HUES64 (cell line): ENCODE data around the gene ERI3. TPM values are rescaled to one million over a fixed set of nuclear protein-coding genes. Genes with fewer than 3 reads are reported as not detected.

Experiments
- H3K27ac ChIP-seq: 2 replicates; pipeline ENCODE4 v1.7.0; 2013; ENCODE audit warnings: low read depth, low read length, inconsistent platforms
- H3K27me3 ChIP-seq: 2 replicates; pipeline ENCODE4 v1.6.1; 2013; ENCODE audit warnings: mild to moderate bottlenecking, low read length; ENCODE audit not compliant: insufficient read depth
- H3K36me3 ChIP-seq: 2 replicates; pipeline ENCODE4 v1.6.1; 2013; ENCODE audit warnings: mild to moderate bottlenecking, low read length; ENCODE audit not compliant: insufficient read depth
- H3K4me1 ChIP-seq: 2 replicates; pipeline ENCODE4 v1.6.1; 2013; ENCODE audit warnings: mild to moderate bottlenecking, low read length, moderate library complexity; ENCODE audit not compliant: insufficient read depth
- H3K4me3 ChIP-seq: 2 replicates; pipeline ENCODE4 v1.5.1; 2013; ENCODE audit warnings: mild to moderate bottlenecking, low read length, moderate library complexity
- H3K9ac ChIP-seq: 2 replicates; pipeline ENCODE4 v1.6.1; 2013; ENCODE audit warnings: mild to moderate bottlenecking, low read depth, low read length
- H3K9me3 ChIP-seq: 2 replicates; pipeline ENCODE4 v1.6.1; 2013; ENCODE audit warnings: low read depth, low read length; ENCODE audit not compliant: insufficient read depth
- WGBS: fragments of 150-250, 120-280 bp; methylation state at CpG from one replicate; pipeline ENCODE4 v1.1.7; 2013; ENCODE audit warnings: missing lambda C conversion rate; 5-methylcytosine and 5-hydroxymethylcytosine counted together
- polyA plus RNA-seq, 2 experiments: library from polyadenylated mRNA; stranded (reverse); fragments of 50-300 nt; gene quantifications; one replicate each; pipeline ENCODE4 v1.2.3, GENCODE V29; 2013

The ERI3 gene, protein sequence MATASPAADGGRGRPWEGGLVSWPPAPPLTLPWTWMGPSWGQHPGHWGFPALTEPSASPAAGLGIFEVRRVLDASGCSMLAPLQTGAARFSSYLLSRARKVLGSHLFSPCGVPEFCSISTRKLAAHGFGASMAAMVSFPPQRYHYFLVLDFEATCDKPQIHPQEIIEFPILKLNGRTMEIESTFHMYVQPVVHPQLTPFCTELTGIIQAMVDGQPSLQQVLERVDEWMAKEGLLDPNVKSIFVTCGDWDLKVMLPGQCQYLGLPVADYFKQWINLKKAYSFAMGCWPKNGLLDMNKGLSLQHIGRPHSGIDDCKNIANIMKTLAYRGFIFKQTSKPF
- polyA plus RNA-seq (2013, experiment 1 of 2), result 58.4 TPM
- 65.5 TPM for polyA plus RNA-seq (2013, experiment 2 of 2)

- H3K4me1 ChIP-seq, result peaks cover 19% of the 10 kb centered on the region; the same call in 1 of the 2 replicates
- H3K27me3 ChIP-seq, result no peaks in the 10 kb centered on the region
- under 1% methylated on average over 65 of the region's 65 CpGs for WGBS
- no peaks in the 10 kb centered on the region for H3K9me3 ChIP-seq
- peak within 1 kb of the TSS; percentile 90 for H3K9ac ChIP-seq
- peak within 1 kb of the TSS; percentile 88 for H3K4me3 ChIP-seq
- H3K36me3 ChIP-seq, result no peaks in the 10 kb centered on the region
- H3K27ac ChIP-seq, result peak within 1 kb of the TSS; percentile 76; the same call in 1 of the 2 replicates
Observed at GRCh38 chr1:44354840-44355581, at the start of gene ERI3. Gene ERI3, minus strand, starts transcription at chr1:44355257. Its CDS starts 231 bp downstream, at chr1:44355026.

DNA sequence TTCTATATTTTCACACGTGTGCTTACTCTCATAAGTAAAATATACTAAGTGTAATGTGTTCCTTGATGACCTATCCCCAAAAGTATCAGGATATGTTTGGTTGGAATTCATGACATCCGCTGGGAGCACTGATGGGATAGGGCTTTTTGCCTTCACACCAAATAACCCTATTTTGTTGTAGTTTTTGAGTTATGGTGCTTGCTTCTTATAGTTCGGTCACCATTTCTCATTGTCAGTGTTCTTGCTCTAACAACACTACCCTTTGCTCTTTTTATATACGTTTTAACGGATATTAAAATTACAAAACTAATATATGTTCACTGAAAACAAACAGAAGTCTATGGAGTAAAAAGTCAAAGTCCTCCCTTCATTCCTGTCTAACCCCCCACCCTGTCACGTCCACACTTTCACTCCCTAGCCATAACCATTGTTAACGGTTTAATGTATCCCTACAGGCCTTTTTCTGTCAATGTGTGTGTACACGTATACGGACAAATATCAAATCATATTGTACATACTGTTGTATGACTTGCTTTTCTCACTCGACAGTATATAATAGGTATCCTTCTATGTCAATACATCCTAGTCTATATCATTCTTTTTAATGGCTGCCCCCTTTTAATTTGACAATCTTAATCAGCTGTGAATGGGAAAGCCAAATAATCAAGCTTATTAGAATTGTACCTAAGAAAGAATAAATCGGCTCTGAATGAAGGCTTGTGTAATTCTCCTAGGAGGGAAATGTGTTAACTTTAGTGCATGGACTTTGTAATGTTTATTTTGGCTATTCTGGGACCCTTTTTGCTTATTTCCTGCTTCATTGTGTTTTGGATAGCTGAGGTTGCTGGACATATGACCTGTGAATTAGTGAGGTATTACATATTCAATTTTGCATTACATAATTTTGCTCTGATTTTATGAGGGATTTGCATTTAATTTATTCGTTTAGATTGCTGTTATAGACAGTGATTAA, 46.5 kb upstream of the ERI3 start:
- 89% methylated on average over 8 of the region's 12 CpGs for WGBS
- H3K27me3 ChIP-seq, result peaks cover 49% of the 10 kb centered on the region
- H3K9me3 ChIP-seq, result no peaks in the 10 kb centered on the region
- H3K36me3 ChIP-seq, result no peaks in the 10 kb centered on the region
- no peak overlapping the region for H3K4me3 ChIP-seq
- H3K4me1 ChIP-seq, result peaks cover 5% of the 10 kb centered on the region
- no peak overlapping the region for H3K27ac ChIP-seq
- no peak overlapping the region for H3K9ac ChIP-seq

DNA sequence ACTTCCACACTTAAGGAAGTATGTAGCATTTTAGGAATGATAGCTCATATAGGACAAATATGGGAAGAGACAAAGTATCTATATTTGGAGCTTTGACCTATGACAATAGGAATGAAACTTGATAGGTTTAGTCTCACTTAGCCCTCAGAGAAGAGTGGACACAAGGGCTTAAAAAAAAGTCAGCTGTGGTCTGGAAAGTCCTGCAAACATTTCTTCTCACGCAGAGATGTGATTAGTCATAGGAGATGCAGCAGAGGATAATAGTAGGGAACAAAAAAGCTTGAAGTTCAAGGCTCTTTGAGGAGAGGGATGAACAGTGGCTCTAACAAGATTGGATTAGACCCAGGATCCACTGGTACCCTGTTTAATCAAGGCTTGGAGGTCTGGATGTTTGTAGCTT, 35.2 kb upstream of the ERI3 start:
- Histone ChIP-seq H3K27ac (no peak overlapping the region), H3K4me1 (no peaks in the 10 kb centered on the region), H3K4me3 (no peak overlapping the region), H3K9me3 (no peaks in the 10 kb centered on the region), H3K36me3 (no peaks in the 10 kb centered on the region), H3K9ac (no peak overlapping the region), H3K27me3 (no peaks in the 10 kb centered on the region; the same call in 1 of the 2 replicates)
- WGBS, result 74% methylated on average over 1 of the region's 1 CpG

GRCh38 chr1:44389437-44389836, 34.4 kb upstream of the ERI3 start:
- Histone ChIP-seq H3K36me3 (no peaks in the 10 kb centered on the region), H3K9ac (no peak overlapping the region), H3K9me3 (no peaks in the 10 kb centered on the region), H3K4me1 (no peaks in the 10 kb centered on the region), H3K27ac (no peak overlapping the region), H3K27me3 (no peaks in the 10 kb centered on the region; the same call in 1 of the 2 replicates), H3K4me3 (no peak overlapping the region)
- 92% methylated on average over 1 of the region's 1 CpG for whole genome bisulfite sequencing

DNA sequence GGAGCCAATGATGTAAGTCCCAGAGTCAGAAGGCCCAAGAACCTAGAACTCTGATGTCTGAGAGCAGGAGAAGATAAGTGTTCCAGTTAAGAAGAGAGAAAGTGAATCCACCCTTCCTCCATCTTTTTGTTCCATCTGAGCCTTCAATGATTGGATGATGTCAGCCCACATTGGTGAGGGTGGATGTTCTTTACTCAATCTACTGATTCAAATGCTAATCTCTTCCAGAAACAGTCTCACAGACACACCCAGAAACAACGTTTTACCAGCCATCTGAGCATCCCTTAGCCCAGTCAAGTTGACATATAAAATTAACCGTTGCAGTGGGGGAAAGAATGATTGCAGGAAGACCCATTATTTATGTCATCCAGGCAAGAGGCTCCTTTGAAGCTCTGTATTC, 33.5 kb upstream of the ERI3 start:
- Histone ChIP-seq H3K4me3 (no peak overlapping the region), H3K36me3 (no peaks in the 10 kb centered on the region), H3K9me3 (no peaks in the 10 kb centered on the region), H3K27ac (no peak overlapping the region), H3K27me3 (no peaks in the 10 kb centered on the region; the same call in 1 of the 2 replicates), H3K9ac (no peak overlapping the region), H3K4me1 (no peaks in the 10 kb centered on the region)
- 45% methylated on average over 2 of the region's 2 CpGs for WGBS

DNA sequence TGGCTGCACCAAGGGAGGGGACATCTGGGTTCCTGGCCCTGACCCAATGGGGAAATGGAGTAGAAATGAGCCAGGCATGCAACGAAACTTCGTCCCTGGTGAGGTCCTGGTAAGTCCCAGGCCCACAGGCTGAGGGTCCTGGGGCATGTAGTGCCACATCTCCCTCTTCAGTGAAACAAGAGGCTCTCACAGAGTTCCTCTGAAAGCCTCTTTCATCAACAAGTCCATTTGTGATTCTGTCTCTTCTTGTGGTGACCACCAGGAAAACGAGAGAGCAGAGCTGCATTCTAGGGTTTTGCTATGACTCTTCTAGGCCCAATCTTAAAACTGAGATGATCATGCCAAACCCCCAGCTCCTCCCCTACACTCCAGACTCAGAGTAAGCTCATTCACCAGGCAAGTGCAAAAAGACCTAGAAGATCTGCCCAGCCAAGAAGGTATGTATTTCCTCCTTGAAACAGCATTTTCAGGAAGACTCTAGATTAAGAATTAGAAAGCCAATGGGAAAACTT, 25.7 kb upstream of the ERI3 start:
- no peaks in the 10 kb centered on the region for H3K36me3 ChIP-seq
- H3K9ac ChIP-seq, result no peak overlapping the region
- H3K27me3 ChIP-seq, result peaks cover 8% of the 10 kb centered on the region; the same call in 1 of the 2 replicates
- H3K27ac ChIP-seq, result no peak overlapping the region
- WGBS, result 92% methylated on average over 3 of the region's 3 CpGs
- H3K9me3 ChIP-seq, result no peaks in the 10 kb centered on the region
- H3K4me1 ChIP-seq, result no peaks in the 10 kb centered on the region; the same call in 1 of the 2 replicates
- no peak overlapping the region for H3K4me3 ChIP-seq

- no peak overlapping the region for H3K27ac ChIP-seq
- no peaks in the 10 kb centered on the region for H3K9me3 ChIP-seq
- H3K4me1 ChIP-seq, result no peaks in the 10 kb centered on the region; the same call in 1 of the 2 replicates
- H3K36me3 ChIP-seq, result no peaks in the 10 kb centered on the region
- H3K9ac ChIP-seq, result no peak overlapping the region
- H3K4me3 ChIP-seq, result no peak overlapping the region
- peaks cover 6% of the 10 kb centered on the region; the same call in 1 of the 2 replicates for H3K27me3 ChIP-seq
- WGBS, result 68% methylated on average over 12 of the region's 12 CpGs
Observed at GRCh38 chr1:44377925-44378784, 23.1 kb upstream of the ERI3 start.

- 94% methylated on average over 6 of the region's 6 CpGs for WGBS
- Histone ChIP-seq H3K9ac (no peak overlapping the region), H3K9me3 (no peaks in the 10 kb centered on the region), H3K27me3 (peaks cover 4% of the 10 kb centered on the region; the same call in 1 of the 2 replicates), H3K36me3 (no peaks in the 10 kb centered on the region), H3K27ac (no peak overlapping the region), H3K4me1 (no peaks in the 10 kb centered on the region; the same call in 1 of the 2 replicates), H3K4me3 (no peak overlapping the region)
Observed at GRCh38 chr1:44375547-44375946, 20.5 kb upstream of the ERI3 start.

DNA sequence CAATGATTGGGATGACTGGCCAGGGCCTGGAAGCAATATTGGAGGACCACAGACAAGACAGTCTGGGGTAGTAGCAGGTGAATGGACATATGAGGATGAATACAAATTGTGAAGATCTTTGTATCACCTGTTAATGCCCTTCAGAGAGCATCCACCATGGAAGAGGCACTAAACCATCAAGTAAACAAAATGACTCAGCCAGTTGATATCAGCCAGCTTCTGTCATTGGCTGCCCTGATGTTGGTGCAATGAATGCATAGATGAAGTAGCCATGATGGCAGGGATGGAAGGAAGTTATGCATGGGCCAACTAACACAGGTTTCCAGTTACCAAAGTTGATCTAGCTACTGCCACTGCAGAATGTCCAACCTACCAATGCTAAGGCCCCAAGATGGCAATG, 16.1 kb upstream of the ERI3 start:
- Histone ChIP-seq H3K4me1 (peaks cover 8% of the 10 kb centered on the region), H3K27me3 (no peaks in the 10 kb centered on the region), H3K36me3 (no peaks in the 10 kb centered on the region), H3K4me3 (no peak overlapping the region), H3K9ac (no peak overlapping the region), H3K9me3 (no peaks in the 10 kb centered on the region), H3K27ac (no peak overlapping the region)
